SH-SY5Y (cell line): Measurements from ENCODE around the gene ENOX2.

Experiments used
- GATA2 ChIP-seq: IDR thresholded peaks from 2 replicates; pipeline ENCODE4 v1.6.1; 2011; ENCODE audit warnings: mild to moderate bottlenecking, low read depth, low read length
- GATA3 ChIP-seq: IDR thresholded peaks from 2 replicates; pipeline ENCODE4 v1.6.1; 2011; ENCODE audit warnings: low read depth, mild to moderate bottlenecking, low read length, moderate library complexity

DNA sequence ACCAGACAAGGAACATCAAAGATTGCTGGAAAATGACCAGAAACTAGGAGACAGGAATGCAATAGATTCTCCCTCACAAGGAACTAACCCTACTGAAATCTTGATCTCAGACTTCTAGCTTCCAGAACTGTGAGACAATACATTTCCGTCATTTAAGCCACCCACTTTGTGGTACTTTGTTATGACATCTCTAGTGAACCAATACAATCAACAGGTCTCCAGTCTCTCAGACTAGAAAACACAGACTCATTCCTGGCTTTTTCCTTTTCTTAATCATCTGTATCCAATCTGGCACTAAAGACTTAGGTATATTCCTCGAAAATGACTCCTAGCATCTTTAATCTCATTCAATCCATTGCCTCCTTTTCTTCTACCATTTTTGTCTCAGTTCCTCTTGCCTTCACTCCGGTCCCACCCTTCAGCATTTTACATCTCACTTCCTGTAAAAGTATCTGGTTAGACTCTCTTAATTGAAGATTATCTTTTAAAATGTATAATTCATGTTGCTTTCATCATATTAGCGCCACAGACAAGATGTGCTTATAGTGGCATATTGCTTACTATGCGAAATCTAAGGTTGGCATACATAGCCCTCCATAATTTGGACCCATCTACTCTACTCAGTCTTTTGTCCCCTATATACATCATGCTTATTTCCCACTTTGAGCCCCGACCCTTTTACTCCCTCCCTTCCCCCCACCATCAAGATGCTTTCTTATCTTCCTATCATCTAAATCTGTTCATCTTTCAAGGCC, 250.0 kb downstream of the ENOX2 start:
- TF ChIP-seq GATA3: no peak
- TF ChIP-seq GATA2: no peak
